A549 (cell line): ENCODE data around the gene NPLOC4. TPM values are rescaled to one million over a fixed set of nuclear protein-coding genes. Genes with fewer than 3 reads are reported as not detected.

ENCODE experiments used
- ATAC-seq, 2 experiments: fragments of 200-7000 bp in 1 of 2; fragments of >200 bp in 1 of 2; cut with Nextera tagmentation in 1 of 2; cut with Tn5 transposase in 1 of 2; 3 replicates each; pipeline versions ENCODE4 v1.8.0 to v1.9.1; 2018 to 2020; ENCODE audit warnings: mild to moderate bottlenecking in 1 of 2, moderate library complexity in 1 of 2
- CTCF ChIA-PET: fragments of 300-600 bp; sonication (Branson Sonifier 250); formaldehyde crosslinking; extraction: SDS; loops from one replicate; lab custom pipeline; 2021; ENCODE audit warnings: antibody characterized with exemption, inconsistent platforms; lab: Yijun Ruan, JAX
- POLR2A ChIA-PET: fragments of 350-600 bp; formaldehyde crosslinking; extraction: SDS; loops from one replicate; lab custom pipeline; 2021; ENCODE audit warnings: antibody characterized with exemption, inconsistent platforms; lab: Yijun Ruan, JAX
- DNase-seq, 2 experiments: peaks; one replicate each; pipeline versions ENCODE4 v3.0.0 to v3.0.0-alpha.2; 2011 to 2016; ENCODE audit warnings: low read depth in 1 of 2, low spot score in 1 of 2
- FAIRE-seq: peaks from 2 replicates; lab custom pipeline; 2011; peaks lifted over from hg19 to GRCh38; lab: Jason Lieb, UNC
- H3K27ac ChIP-seq, 2 experiments: fragments of >200 bp; sonication (Bioruptor Twin); formaldehyde crosslinking; 3 replicates each; pipeline ENCODE4 v1.5.1; 2016 to 2017
- H3K4me1 ChIP-seq: fragments of >200 bp; sonication (Bioruptor Twin); formaldehyde crosslinking; 3 replicates; pipeline ENCODE4 v1.6.1; 2016
- H3K4me2 ChIP-seq: fragments of >200 bp; sonication (Bioruptor Twin); formaldehyde crosslinking; 3 replicates; pipeline ENCODE4 v1.6.1; 2016
- H3K4me3 ChIP-seq: fragments of >200 bp; sonication (Bioruptor Twin); formaldehyde crosslinking; 3 replicates; pipeline ENCODE4 v1.5.1; 2016
- H3K9me3 ChIP-seq: fragments of >200 bp; sonication (Bioruptor Twin); formaldehyde crosslinking; 3 replicates; pipeline ENCODE4 v1.6.1; 2016
- CBX8 ChIP-seq: fragments of 200-600 bp; sonication (generic); IDR thresholded peaks from 2 replicates; pipeline ENCODE4 v1.6.1; 2016
- CHD2 ChIP-seq: fragments of 150-350 bp; IDR thresholded peaks from 2 replicates; pipeline ENCODE4 v1.6.1; 2014; ENCODE audit warnings: low read length; ENCODE audit not compliant: partially characterized antibody
- EHMT2 ChIP-seq: fragments of 200-600 bp; sonication (generic); IDR thresholded peaks from 2 replicates; pipeline ENCODE4 v1.6.1; 2016; ENCODE audit warnings: antibody characterized with exemption, low read depth, mild to moderate bottlenecking, moderate library complexity
- ELK1 ChIP-seq: fragments of 150-350 bp; IDR thresholded peaks from 2 replicates; pipeline ENCODE4 v1.6.1; 2014; ENCODE audit warnings: low read depth, mild to moderate bottlenecking, low read length
- ESRRA ChIP-seq: fragments of 150-350 bp; IDR thresholded peaks from 2 replicates; pipeline ENCODE4 v1.6.1; 2014; ENCODE audit warnings: mild to moderate bottlenecking, low read length, borderline replicate concordance
- FOSB ChIP-seq: fragments of 250-450 bp; sonication (Bioruptor Pico); IDR thresholded peaks from 2 replicates; pipeline ENCODE4 v1.5.0; 2020; ENCODE audit warnings: mild to moderate bottlenecking, moderate library complexity
- GATA3 ChIP-seq: IDR thresholded peaks from 2 replicates; pipeline ENCODE4 v1.6.1; 2012; ENCODE audit warnings: borderline replicate concordance
- HDAC2 ChIP-seq: fragments of 200-600 bp; sonication (generic); IDR thresholded peaks from 2 replicates; pipeline ENCODE4 v1.6.1; 2016
- HEYL ChIP-seq: fragments of 250-450 bp; sonication (Bioruptor Pico); IDR thresholded peaks from 2 replicates; pipeline ENCODE4 v1.8.0; 2021; ENCODE audit warnings: mild to moderate bottlenecking, moderate library complexity
- HOXA7 ChIP-seq: fragments of 250-450 bp; sonication (Bioruptor Pico); IDR thresholded peaks from 2 replicates; pipeline ENCODE4 v1.5.0; 2020; ENCODE audit warnings: mild to moderate bottlenecking, moderate library complexity
- HOXB5 ChIP-seq: fragments of 250-450 bp; sonication (Bioruptor Pico); IDR thresholded peaks from 2 replicates; pipeline ENCODE4 v1.5.0; 2020; ENCODE audit warnings: mild to moderate bottlenecking, moderate library complexity
- JUN ChIP-seq, 2 experiments: fragments of >200 bp; sonication (Bioruptor Twin); formaldehyde crosslinking; IDR thresholded peaks; 2 replicates in 1 of 2; 3 replicates in 1 of 2; pipeline ENCODE4 v1.6.1; 2016 to 2017
- JUNB ChIP-seq: fragments of >200 bp; sonication (Bioruptor Twin); formaldehyde crosslinking; IDR thresholded peaks from 2 replicates; pipeline ENCODE4 v1.6.1; 2016
- MAX ChIP-seq: IDR thresholded peaks from 2 replicates; pipeline ENCODE4 v1.6.1; 2012
- MAZ ChIP-seq: fragments of 150-350 bp; IDR thresholded peaks from 2 replicates; pipeline ENCODE4 v1.6.1; 2014; ENCODE audit warnings: antibody characterized with exemption, low read depth, low read length, borderline replicate concordance
- NPAS2 ChIP-seq: fragments of 250-450 bp; sonication (Bioruptor Pico); IDR thresholded peaks from 2 replicates; pipeline ENCODE4 v1.8.0; 2022; ENCODE audit warnings: mild to moderate bottlenecking, moderate library complexity, borderline replicate concordance
- NR3C1 ChIP-seq: fragments of >200 bp; sonication (Bioruptor Twin); formaldehyde crosslinking; IDR thresholded peaks from 3 replicates; pipeline ENCODE4 v1.6.1; 2017
- POLR2A ChIP-seq: IDR thresholded peaks from 2 replicates; pipeline ENCODE4 v1.6.1; 2012; ENCODE audit warnings: mild to moderate bottlenecking, low read length
- RCOR1 ChIP-seq: fragments of 150-350 bp; IDR thresholded peaks from 2 replicates; pipeline ENCODE4 v1.6.1; 2014; ENCODE audit warnings: antibody characterized with exemption, low read length, low read depth
- RNF2 ChIP-seq: fragments of 200-600 bp; sonication (generic); IDR thresholded peaks from 2 replicates; pipeline ENCODE4 v1.6.1; 2016; ENCODE audit warnings: low read depth, mild to moderate bottlenecking, antibody characterized with exemption, moderate library complexity, borderline replicate concordance
- SREBF2 ChIP-seq: fragments of 450-650 bp; IDR thresholded peaks from 2 replicates; pipeline ENCODE4 v1.6.1; 2014; ENCODE audit warnings: mild to moderate bottlenecking, moderate library complexity
- ZSCAN20 ChIP-seq: fragments of 250-450 bp; sonication (Bioruptor Pico); IDR thresholded peaks from 2 replicates; pipeline ENCODE4 v1.8.0; 2022; ENCODE audit warnings: mild to moderate bottlenecking, moderate library complexity
- WGBS: methylation state at CpG from one replicate; pipeline ENCODE4 v1.1.6; 2017; ENCODE audit errors: missing lambda C conversion rate; 5-methylcytosine and 5-hydroxymethylcytosine counted together
- polyA plus RNA-seq, 4 experiments: library from polyadenylated mRNA; depleted of rRNA in 3 of 4; stranded (reverse); fragments of >200 nt; fragmentation: RNase III in 1 of 4; extraction: RNeasy Plus Mini Kit Qiagen cat#74134 plus additional on column Dnase treatment in 1 of 4; gene quantifications; 2 replicates in 3 of 4; 3 replicates in 1 of 4; pipeline ENCODE4 v1.2.3, GENCODE V29; 2011 to 2017
- TF ChIP-seq, protein P1 (sequence below): IDR thresholded peaks from 2 replicates; pipeline ENCODE4 v1.6.1; 2012
- TF ChIP-seq, protein P2 (sequence below): fragments of 200-600 bp; sonication (generic); IDR thresholded peaks from 2 replicates; pipeline ENCODE4 v1.6.1; 2016; ENCODE audit warnings: antibody characterized with exemption, mild to moderate bottlenecking, moderate library complexity

The NPLOC4 gene
- polyA plus RNA-seq, 2 of the 4 experiments (the other 2 are of a cell fraction): 98.5 to 101 TPM

- TF ChIP-seq EHMT2: no peak
- TF ChIP-seq, protein P1, sequence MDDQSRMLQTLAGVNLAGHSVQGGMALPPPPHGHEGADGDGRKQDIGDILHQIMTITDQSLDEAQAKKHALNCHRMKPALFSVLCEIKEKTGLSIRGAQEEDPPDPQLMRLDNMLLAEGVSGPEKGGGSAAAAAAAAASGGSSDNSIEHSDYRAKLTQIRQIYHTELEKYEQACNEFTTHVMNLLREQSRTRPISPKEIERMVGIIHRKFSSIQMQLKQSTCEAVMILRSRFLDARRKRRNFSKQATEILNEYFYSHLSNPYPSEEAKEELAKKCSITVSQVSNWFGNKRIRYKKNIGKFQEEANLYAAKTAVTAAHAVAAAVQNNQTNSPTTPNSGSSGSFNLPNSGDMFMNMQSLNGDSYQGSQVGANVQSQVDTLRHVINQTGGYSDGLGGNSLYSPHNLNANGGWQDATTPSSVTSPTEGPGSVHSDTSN: 0 out of 2 replicates have a peak, but pooled peaks have one; percentile 4
- TF ChIP-seq ZSCAN20 (CRISPR knock-in tag): no peak
- TF ChIP-seq JUNB: 0 out of 2 replicates have a peak, but pooled peaks have one; percentile 11
- TF ChIP-seq CHD2: peak; percentile 84
- TF ChIP-seq NR3C1: no peak
- no peak for TF ChIP-seq HEYL
- TF ChIP-seq CBX8: no peak
- no peak for TF ChIP-seq HOXA7
- no peak for TF ChIP-seq SREBF2
- TF ChIP-seq, protein P2, sequence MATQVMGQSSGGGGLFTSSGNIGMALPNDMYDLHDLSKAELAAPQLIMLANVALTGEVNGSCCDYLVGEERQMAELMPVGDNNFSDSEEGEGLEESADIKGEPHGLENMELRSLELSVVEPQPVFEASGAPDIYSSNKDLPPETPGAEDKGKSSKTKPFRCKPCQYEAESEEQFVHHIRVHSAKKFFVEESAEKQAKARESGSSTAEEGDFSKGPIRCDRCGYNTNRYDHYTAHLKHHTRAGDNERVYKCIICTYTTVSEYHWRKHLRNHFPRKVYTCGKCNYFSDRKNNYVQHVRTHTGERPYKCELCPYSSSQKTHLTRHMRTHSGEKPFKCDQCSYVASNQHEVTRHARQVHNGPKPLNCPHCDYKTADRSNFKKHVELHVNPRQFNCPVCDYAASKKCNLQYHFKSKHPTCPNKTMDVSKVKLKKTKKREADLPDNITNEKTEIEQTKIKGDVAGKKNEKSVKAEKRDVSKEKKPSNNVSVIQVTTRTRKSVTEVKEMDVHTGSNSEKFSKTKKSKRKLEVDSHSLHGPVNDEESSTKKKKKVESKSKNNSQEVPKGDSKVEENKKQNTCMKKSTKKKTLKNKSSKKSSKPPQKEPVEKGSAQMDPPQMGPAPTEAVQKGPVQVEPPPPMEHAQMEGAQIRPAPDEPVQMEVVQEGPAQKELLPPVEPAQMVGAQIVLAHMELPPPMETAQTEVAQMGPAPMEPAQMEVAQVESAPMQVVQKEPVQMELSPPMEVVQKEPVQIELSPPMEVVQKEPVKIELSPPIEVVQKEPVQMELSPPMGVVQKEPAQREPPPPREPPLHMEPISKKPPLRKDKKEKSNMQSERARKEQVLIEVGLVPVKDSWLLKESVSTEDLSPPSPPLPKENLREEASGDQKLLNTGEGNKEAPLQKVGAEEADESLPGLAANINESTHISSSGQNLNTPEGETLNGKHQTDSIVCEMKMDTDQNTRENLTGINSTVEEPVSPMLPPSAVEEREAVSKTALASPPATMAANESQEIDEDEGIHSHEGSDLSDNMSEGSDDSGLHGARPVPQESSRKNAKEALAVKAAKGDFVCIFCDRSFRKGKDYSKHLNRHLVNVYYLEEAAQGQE: peak; percentile 80
- TF ChIP-seq HDAC2: no peak
- no peak for TF ChIP-seq ELK1
- TF ChIP-seq MAZ: no peak
- TF ChIP-seq FOSB (CRISPR knock-in tag): no peak
Observed at GRCh38 chr17:81519284-81520020, 117.5 kb downstream of the NPLOC4 start (continued).

DNA sequence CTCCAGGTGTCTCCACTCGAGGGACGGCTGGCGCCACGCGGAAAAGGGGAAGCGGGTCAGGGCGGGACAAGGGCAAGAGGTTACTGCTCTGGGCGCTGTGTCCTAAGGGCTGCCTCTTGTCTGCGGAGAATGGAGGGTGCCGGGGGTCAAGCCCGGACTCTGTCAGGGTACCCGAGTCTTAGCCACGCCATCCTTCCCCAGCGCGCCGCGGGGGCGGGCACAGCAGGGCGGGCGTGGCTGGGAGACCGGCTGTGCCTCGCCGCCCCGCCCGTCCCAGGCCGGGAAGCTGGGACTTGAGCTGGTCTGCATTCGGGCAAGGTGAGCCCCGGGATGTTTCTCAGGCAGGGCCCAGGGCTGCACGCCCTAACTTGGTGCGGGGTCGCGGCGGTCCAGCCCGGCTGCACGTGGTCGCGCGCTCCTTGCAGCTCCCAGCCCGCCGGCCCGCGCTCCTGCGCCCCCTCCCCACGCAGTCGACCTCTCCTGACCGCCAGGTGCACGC is 118.1 kb downstream of the NPLOC4 start:
- FAIRE-seq: no peak
- peak; percentile 35 to 58 for ATAC-seq
- TF ChIP-seq NPAS2 (CRISPR knock-in tag): no peak
- TF ChIP-seq RNF2: 0 out of 2 replicates have a peak, but pooled peaks have one; percentile 30
- no peak for TF ChIP-seq HOXB5 (CRISPR knock-in tag)
- TF ChIP-seq CBX8: no peak
- TF ChIP-seq ZSCAN20 (CRISPR knock-in tag): no peak
- TF ChIP-seq JUN (IDR thresholded peaks at IDR 0.05): peak; percentile 40 to 68; a peak in 3 of 5 replicates
- peak; percentile 50 for TF ChIP-seq MAX
- no peak for TF ChIP-seq ESRRA
- TF ChIP-seq GATA3: peak; percentile 28; the same call in 1 of the 2 replicates
- no peak for TF ChIP-seq RCOR1
- no peak for TF ChIP-seq FOSB (CRISPR knock-in tag)
- TF ChIP-seq, protein P1: peak; percentile 66; the same call in 1 of the 2 replicates
- peak; percentile 48; the same call in 1 of the 2 replicates for TF ChIP-seq POLR2A
- H3K4me3 ChIP-seq: peak overlapping the region; percentile 66
- H3K27ac ChIP-seq: peak overlapping the region; percentile 89 to 99
- ChIA-PET CTCF (interaction anchor here (0.5 to 5.5 kb wide), 42 partner anchors 10 to 266 kb away, joined by 3 to 65 read pairs (median 4); partner anchors contain the start of genes CCDC137, FAAP100, FSCN2 and OXLD1), POLR2A (interaction anchor here (0.9 to 2.0 kb wide), 9 partner anchors 10 to 280 kb away, joined by 3 to 19 read pairs (median 4); partner anchors contain the start of genes ARL16, FAAP100, FSCN2 and HGS)
- peaks cover 43% of the 10 kb centered on the region for H3K4me1 ChIP-seq
- H3K4me2 ChIP-seq: peak overlapping the region; percentile 99
- peak; percentile 55 to 58 for DNase-seq
- 7% methylated on average over 33 of the region's 47 CpGs for WGBS
- no peaks in the 10 kb centered on the region for H3K9me3 ChIP-seq
